IMR-90 (cell line): ENCODE results near the gene ADAMTSL1. TPM values are rescaled to one million over a fixed set of nuclear protein-coding genes. Genes with fewer than 3 reads are reported as not detected.

Source experiments
- ATAC-seq: fragments of 200-7000 bp; cut with Tn5 transposase; 2 replicates; pipeline ENCODE4 v1.9.1; 2020; ENCODE audit warnings: low read depth, mild to moderate bottlenecking, moderate library complexity
- BruUV-seq: library from RNA; stranded (reverse); fragments of 400-500 nt; replicated peaks from 2 replicates; lab custom pipeline; 2021; lab: Mats Ljungman, UMichigan
- CTCF ChIA-PET: fragments of 300-600 bp; formaldehyde crosslinking; extraction: SDS; loops from one replicate; lab custom pipeline; 2021; ENCODE audit warnings: antibody characterized with exemption; lab: Yijun Ruan, JAX
- POLR2A ChIA-PET: fragments of 300-600 bp; sonication (Branson Sonifier 250); formaldehyde crosslinking; loops from one replicate; lab custom pipeline; 2022; ENCODE audit warnings: antibody characterized with exemption; ENCODE audit not compliant: unreplicated experiment; lab: Charles Lee
- DNase-seq: peaks from one replicate; pipeline ENCODE4 v3.0.0; 2013
- H2AFZ ChIP-seq: replicated peaks from 2 replicates; pipeline ENCODE3; 2013; ENCODE audit warnings: low read length, mild to moderate bottlenecking; ENCODE audit not compliant: poor library complexity
- H2AK5ac ChIP-seq: 2 replicates; pipeline ENCODE4 v1.6.1; 2013; ENCODE audit warnings: low read depth, low read length, inconsistent platforms
- H2AK9ac ChIP-seq: replicated peaks from 2 replicates; pipeline ENCODE3; 2013; ENCODE audit warnings: mild to moderate bottlenecking, low read depth, low read length, moderate library complexity; ENCODE audit not compliant: poor library complexity
- H2BK120ac ChIP-seq: 2 replicates; pipeline ENCODE4 v1.6.1; 2013; ENCODE audit warnings: low read depth, low read length, inconsistent platforms
- H2BK15ac ChIP-seq: 3 replicates; pipeline ENCODE4 v1.6.1; 2013; ENCODE audit warnings: low read depth, low read length, inconsistent platforms
- H2BK20ac ChIP-seq: 2 replicates; pipeline ENCODE4 v1.6.1; 2013; ENCODE audit warnings: low read depth, mild to moderate bottlenecking, inconsistent platforms, low read length, moderate library complexity
- H2BK5ac ChIP-seq: 2 replicates; pipeline ENCODE4 v1.6.1; 2013; ENCODE audit warnings: mild to moderate bottlenecking, low read depth, low read length, inconsistent platforms; ENCODE audit not compliant: poor library complexity, severe bottlenecking
- H3K14ac ChIP-seq: replicated peaks from 2 replicates; pipeline ENCODE4 v1.6.1; 2013; ENCODE audit warnings: low read depth, low read length, inconsistent platforms
- H3K18ac ChIP-seq: 2 replicates; pipeline ENCODE4 v1.6.1; 2013; ENCODE audit warnings: low read depth, low read length, control low read depth
- H3K23ac ChIP-seq: 2 replicates; pipeline ENCODE4 v1.6.1; 2013; ENCODE audit warnings: low read depth, low read length, inconsistent platforms
- H3K27ac ChIP-seq: 2 replicates; pipeline ENCODE4 v1.5.1; 2013; ENCODE audit warnings: mild to moderate bottlenecking, control low read depth, low read length; ENCODE audit not compliant: insufficient read depth
- H3K27me3 ChIP-seq: 2 replicates; pipeline ENCODE4 v1.6.1; 2013; ENCODE audit warnings: low read length; ENCODE audit not compliant: control insufficient read depth, insufficient read depth
- H3K36me3 ChIP-seq: 2 replicates; pipeline ENCODE4 v1.6.1; 2013; ENCODE audit warnings: low read length, mixed read lengths; ENCODE audit not compliant: control insufficient read depth, insufficient read depth
- H3K4ac ChIP-seq: 2 replicates; pipeline ENCODE4 v1.6.1; 2013; ENCODE audit warnings: low read depth, low read length, inconsistent platforms
- H3K4me1 ChIP-seq: 2 replicates; pipeline ENCODE4 v1.6.1; 2013; ENCODE audit warnings: low read length, mixed read lengths; ENCODE audit not compliant: control insufficient read depth, insufficient read depth
- H3K4me2 ChIP-seq: 2 replicates; pipeline ENCODE4 v1.6.1; 2013; ENCODE audit warnings: low read depth, mild to moderate bottlenecking, control low read depth, low read length, moderate library complexity
- H3K4me3 ChIP-seq: 2 replicates; pipeline ENCODE4 v1.5.1; 2013; ENCODE audit warnings: low read depth, mild to moderate bottlenecking, control low read depth, low read length, moderate library complexity; ENCODE audit not compliant: insufficient read depth
- H3K56ac ChIP-seq: 2 replicates; pipeline ENCODE4 v1.6.1; 2013; ENCODE audit warnings: low read length, inconsistent platforms; ENCODE audit not compliant: insufficient read depth; ENCODE audit errors: extremely low read depth
- H3K79me1 ChIP-seq, 2 experiments: 2 replicates each; pipeline ENCODE4 v1.6.1; 2013; ENCODE audit warnings: low read length in 2 of 2, inconsistent platforms in 1 of 2, low read depth in 1 of 2
- H3K9ac ChIP-seq: 2 replicates; pipeline ENCODE4 v1.6.1; 2013; ENCODE audit warnings: low read depth, low read length, control low read depth
- H3K9me1 ChIP-seq: 2 replicates; pipeline ENCODE4 v1.6.1; 2013; ENCODE audit warnings: low read length, inconsistent platforms; ENCODE audit not compliant: insufficient read depth
- H3K9me3 ChIP-seq: 2 replicates; pipeline ENCODE4 v1.6.1; 2013; ENCODE audit warnings: low read length; ENCODE audit not compliant: control insufficient read depth, insufficient read depth
- H4K20me1 ChIP-seq: 2 replicates; pipeline ENCODE4 v1.6.1; 2013; ENCODE audit warnings: low read length, inconsistent platforms; ENCODE audit not compliant: insufficient read depth
- H4K5ac ChIP-seq: 2 replicates; pipeline ENCODE4 v1.6.1; 2013; ENCODE audit warnings: mild to moderate bottlenecking, low read depth, low read length, control low read depth
- H4K8ac ChIP-seq, 2 experiments: 2 replicates each; pipeline ENCODE4 v1.6.1; 2013; ENCODE audit warnings: low read depth in 2 of 2, low read length in 2 of 2, control low read depth in 1 of 2, inconsistent platforms in 1 of 2
- H4K91ac ChIP-seq: 2 replicates; pipeline ENCODE4 v1.6.1; 2013; ENCODE audit warnings: low read depth, low read length, inconsistent platforms; ENCODE audit not compliant: insufficient read depth
- BHLHE40 ChIP-seq: fragments of 150-350 bp; IDR thresholded peaks from 2 replicates; pipeline ENCODE4 v1.6.1; 2016; ENCODE audit warnings: mild to moderate bottlenecking, low read depth, low read length
- CTCF ChIP-seq: conservative IDR thresholded peaks from 2 replicates; pipeline ENCODE4 v1.5.1; 2012; ENCODE audit warnings: mild to moderate bottlenecking, low read depth, low read length, improper control_type of control experiment
- MAFK ChIP-seq: IDR thresholded peaks from 2 replicates; pipeline ENCODE4 v1.6.1; 2012; ENCODE audit warnings: low read depth, low read length, improper control_type of control experiment
- NFE2L2 ChIP-seq: fragments of 150-350 bp; IDR thresholded peaks from 2 replicates; pipeline ENCODE4 v1.6.1; 2016; ENCODE audit warnings: low read depth, mild to moderate bottlenecking, low read length
- POLR2A ChIP-seq: IDR thresholded peaks from 2 replicates; pipeline ENCODE4 v1.6.1; 2012; ENCODE audit warnings: mild to moderate bottlenecking, low read depth, low read length
- RAD21 ChIP-seq: IDR thresholded peaks from 2 replicates; pipeline ENCODE4 v1.6.1; 2012; ENCODE audit warnings: low read length, improper control_type of control experiment
- SMC3 ChIP-seq: fragments of 150-350 bp; IDR thresholded peaks from 2 replicates; pipeline ENCODE4 v1.6.1; 2016; ENCODE audit warnings: low read depth, mild to moderate bottlenecking, antibody characterized with exemption, low read length, moderate library complexity
- WGBS, 2 experiments: methylation state at CpG; one replicate each; pipeline versions ENCODE4 v1.1.5 to v1.1.7; 2013; ENCODE audit warnings: missing lambda C conversion rate in 2 of 2; ENCODE audit not compliant: insufficient read length in 1 of 2; ENCODE audit errors: extremely low coverage in 2 of 2; 5-methylcytosine and 5-hydroxymethylcytosine counted together
- dilution Hi-C: fragments of 300-500 bp; cut with HindIII; formaldehyde crosslinking; loops from one replicate; pipeline ENCODE4 v1.14.3; 2018; ENCODE audit warnings: low sequenced_read_pairs; ENCODE audit not compliant: unreplicated experiment
- in situ Hi-C: fragments of 300-500 bp; cut with MboI; formaldehyde crosslinking; loops from 3 replicates; pipeline ENCODE4 v1.14.3; 2019; ENCODE audit warnings: low sequenced_read_pairs, inconsistent platforms, mixed read lengths
- intact Hi-C: fragments of 100-400 bp; cut with micrococcal nuclease; formaldehyde crosslinking; loops from 2 replicates; pipeline ENCODE4 v1.10.0; 2022
- polyA plus RNA-seq, 3 experiments: library from polyadenylated mRNA; depleted of rRNA; stranded (reverse); fragments of >200 nt; gene quantifications; 2 replicates each; pipeline ENCODE4 v1.2.3, GENCODE V29; 2012; ENCODE audit warnings: low replicate concordance in 1 of 3
- total RNA-seq: library from RNA; depleted of rRNA; stranded (reverse); fragments of >200 nt; gene quantifications from 2 replicates; pipeline ENCODE4 v1.2.3, GENCODE V29; 2012
- TF ChIP-seq, protein P1 (sequence below): fragments of 150-350 bp; IDR thresholded peaks from 2 replicates; pipeline ENCODE4 v1.6.1; 2017; ENCODE audit warnings: mild to moderate bottlenecking, antibody characterized with exemption, low read length, low read depth

Gene ADAMTSL1
- total and polyA plus RNA-seq, 2 of the 4 experiments (the other 2 are of a cell fraction): 38.2 to 62.2 TPM

- H4K91ac ChIP-seq: peak overlapping the region; percentile 35; the same call in 1 of the 2 replicates
- no TSS peak for BruUV-seq
- ChIA-PET POLR2A (no interaction called here), CTCF (interaction anchor here (0.6 to 2.3 kb wide), 10 partner anchors 10 to 592 kb away, joined by 3 to 20 read pairs (median 3); no protein-coding TSS in a partner anchor)
- in situ Hi-C loops: loop anchor here (25.0 kb wide), 1 partner anchor 625 kb away; no protein-coding TSS in a partner anchor
- peak overlapping the region; percentile 19 for H3K56ac ChIP-seq
- H3K23ac ChIP-seq: peak overlapping the region; percentile 35; the same call in 1 of the 2 replicates
- H4K20me1 ChIP-seq: no peaks in the 10 kb centered on the region
- no peak overlapping the region; the same call in 1 of the 2 replicates for H2AK5ac ChIP-seq
- no peaks in the 10 kb centered on the region for H3K27me3 ChIP-seq
- TF ChIP-seq NFE2L2 (no peak), SMC3 (no peak), MAFK (no peak), RAD21 (no peak), BHLHE40 (peak; percentile 87), POLR2A (no peak), CTCF (no peak)
- TF ChIP-seq, protein P1, sequence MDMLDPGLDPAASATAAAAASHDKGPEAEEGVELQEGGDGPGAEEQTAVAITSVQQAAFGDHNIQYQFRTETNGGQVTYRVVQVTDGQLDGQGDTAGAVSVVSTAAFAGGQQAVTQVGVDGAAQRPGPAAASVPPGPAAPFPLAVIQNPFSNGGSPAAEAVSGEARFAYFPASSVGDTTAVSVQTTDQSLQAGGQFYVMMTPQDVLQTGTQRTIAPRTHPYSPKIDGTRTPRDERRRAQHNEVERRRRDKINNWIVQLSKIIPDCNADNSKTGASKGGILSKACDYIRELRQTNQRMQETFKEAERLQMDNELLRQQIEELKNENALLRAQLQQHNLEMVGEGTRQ: peak; percentile 30; the same call in 1 of the 2 replicates
- DNase-seq: peak; percentile 65
- peak overlapping the region; percentile 60 for H2BK20ac ChIP-seq
- whole genome bisulfite sequencing, 2 experiments: 0% methylated on average over 1 of the region's 9 CpGs; no CpG with 5 or more reads in 1 of the 2 experiments
- H3K36me3 ChIP-seq: no peaks in the 10 kb centered on the region
- peak overlapping the region; percentile 42 for H3K4ac ChIP-seq
- H3K27ac ChIP-seq: peak overlapping the region; percentile 65
- no peak overlapping the region for H3K4me3 ChIP-seq
- H4K5ac ChIP-seq: peak overlapping the region; percentile 3; the same call in 1 of the 2 replicates
- peak overlapping the region; percentile 46 for H3K14ac ChIP-seq
- 0 out of 2 replicates have a peak overlapping the region, but pooled peaks have one; percentile 0 for H3K9ac ChIP-seq
- peak overlapping the region; percentile 3; the same call in 1 of the 2 replicates for H3K18ac ChIP-seq
- peak overlapping the region; percentile 46 for H3K4me2 ChIP-seq
- H2AFZ ChIP-seq: peak overlapping the region; percentile 82
- H3K79me1 ChIP-seq: no peaks in the 10 kb centered on the region
- peak overlapping the region; percentile 39; the same call in 2 of the 3 replicates for H2BK15ac ChIP-seq
- peak overlapping the region; percentile 33 to 43 for H4K8ac ChIP-seq
- ATAC-seq: peak; percentile 50
- dilution Hi-C loops: no loop called here
- no peaks in the 10 kb centered on the region for H3K9me3 ChIP-seq
- no peaks in the 10 kb centered on the region for H3K9me1 ChIP-seq
- peak overlapping the region; percentile 78 for H2BK120ac ChIP-seq
- peaks cover 9% of the 10 kb centered on the region for H3K4me1 ChIP-seq
- no peak overlapping the region for H2BK5ac ChIP-seq
- intact Hi-C loops: loop anchor here (1.0 kb wide), 1 partner anchor 182 kb away; no protein-coding TSS in a partner anchor
- peak overlapping the region; percentile 6 for H2AK9ac ChIP-seq
These were observed 36.4 kb upstream of the ADAMTSL1 start for GRCh38 chr9:18437315-18438201.
